Tongue (tissue), 2 donors: ENCODE data around the gene ZBTB7C. TPM values are rescaled to one million over a fixed set of nuclear protein-coding genes. Genes with fewer than 3 reads are reported as not detected.

Experiments used
- DNase-seq: peaks from one replicate; pipeline ENCODE4 v3.0.0-alpha.2; 2015
- total RNA-seq: library from RNA; depleted of rRNA; stranded (reverse); fragments of >200 nt; gene quantifications from one replicate; pipeline ENCODE4 v1.2.3, GENCODE V29; 2014

ZBTB7C gene
- total RNA-seq, 1 donor from 2014 or later: 17.8 TPM

DNA sequence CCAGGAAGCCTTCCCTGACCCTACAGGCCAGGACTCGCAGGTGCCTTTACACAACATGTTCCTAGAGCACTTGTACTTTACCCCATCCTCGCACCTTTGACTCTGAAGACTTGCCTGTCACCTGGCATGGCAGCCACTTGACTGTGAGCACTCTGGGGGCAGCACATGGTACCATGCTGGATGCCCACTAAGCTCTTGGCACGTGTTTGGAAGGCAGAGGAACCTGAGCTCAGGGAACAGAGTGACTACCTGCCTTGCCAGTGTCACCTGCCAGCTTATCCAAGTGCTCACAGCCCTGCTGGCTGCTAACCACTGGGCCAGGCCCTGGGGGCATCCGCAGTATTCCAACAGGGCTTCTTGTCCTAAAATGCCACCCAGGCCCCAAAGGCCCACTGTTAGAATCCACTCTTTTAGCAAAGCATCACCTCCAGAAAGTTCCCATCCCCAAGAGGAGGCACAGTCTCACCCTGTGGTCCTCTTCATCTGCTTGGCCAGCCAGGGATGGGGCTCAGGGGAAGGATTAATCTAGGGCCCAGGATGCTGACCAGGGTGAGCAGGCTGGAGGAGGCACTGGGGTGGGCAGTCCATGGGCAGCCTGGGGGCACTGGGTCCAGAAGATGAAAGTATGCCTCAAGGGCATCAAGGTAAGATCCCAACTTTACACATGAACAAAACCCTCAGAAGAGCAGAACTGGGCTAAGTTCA lies 57.0 kb downstream of the ZBTB7C start:
- no peak for DNase-seq

DNA sequence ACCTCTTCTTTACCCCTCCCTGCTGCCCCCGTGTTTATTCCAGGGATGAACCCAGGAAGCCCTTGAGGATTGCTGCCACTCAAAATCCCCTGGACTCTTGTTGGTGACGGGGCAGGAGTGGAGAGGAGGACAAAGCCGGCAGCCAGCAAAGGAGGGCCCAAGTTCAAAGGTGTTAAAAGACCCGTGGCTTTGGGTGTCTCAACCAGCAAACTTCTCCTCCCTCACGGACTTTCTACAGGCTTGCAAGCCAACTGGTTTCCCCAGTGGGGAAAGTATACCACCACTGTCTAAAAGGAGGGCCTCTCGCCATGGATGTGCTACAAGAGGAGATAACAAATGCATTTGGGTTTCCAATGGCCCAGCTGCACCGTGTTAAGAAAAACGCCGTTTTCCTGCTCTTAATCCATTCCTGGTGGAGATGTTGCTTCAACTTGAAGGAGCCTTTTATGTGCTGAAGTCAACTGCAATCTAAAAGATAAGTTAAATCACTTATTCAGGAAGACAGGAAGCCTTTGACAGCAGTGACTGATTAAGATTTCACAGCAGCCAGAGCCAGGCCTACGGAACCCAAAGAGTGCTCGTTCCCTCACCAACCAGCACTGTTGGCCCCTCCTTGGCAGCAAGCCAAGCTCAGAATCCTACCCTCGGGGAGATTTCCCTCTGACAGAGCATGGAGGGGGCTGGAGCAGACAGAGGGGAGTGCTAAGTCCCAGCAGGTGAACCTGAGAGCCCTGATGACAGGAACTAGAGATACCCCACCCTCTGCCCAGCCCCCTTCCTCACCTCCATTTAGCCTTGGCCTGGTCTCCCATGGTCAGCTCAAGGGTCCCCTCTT lies 57.8 kb downstream of the ZBTB7C start:
- DNase-seq: no peak

DNA sequence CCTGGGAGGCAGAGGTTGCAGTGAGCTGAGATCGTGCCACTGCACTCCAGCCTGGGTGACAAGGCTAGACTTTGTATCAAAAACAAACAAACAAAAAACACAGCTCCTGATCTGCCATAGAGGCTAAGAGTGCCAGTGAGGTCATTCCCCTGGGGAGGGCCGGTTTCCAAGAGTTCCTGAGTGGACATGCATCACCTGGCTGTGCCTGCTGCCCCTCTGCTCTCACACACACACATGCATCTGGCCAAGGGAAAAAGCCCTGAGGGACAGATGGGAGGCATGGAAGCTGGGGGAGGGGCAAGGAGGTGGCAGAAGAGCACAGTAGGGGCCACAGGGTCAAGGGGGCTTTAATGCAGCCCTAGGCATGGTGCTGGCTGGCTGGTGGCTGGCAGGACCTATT lies 60.4 kb downstream of the ZBTB7C start:
- DNase-seq: no peak

DNA sequence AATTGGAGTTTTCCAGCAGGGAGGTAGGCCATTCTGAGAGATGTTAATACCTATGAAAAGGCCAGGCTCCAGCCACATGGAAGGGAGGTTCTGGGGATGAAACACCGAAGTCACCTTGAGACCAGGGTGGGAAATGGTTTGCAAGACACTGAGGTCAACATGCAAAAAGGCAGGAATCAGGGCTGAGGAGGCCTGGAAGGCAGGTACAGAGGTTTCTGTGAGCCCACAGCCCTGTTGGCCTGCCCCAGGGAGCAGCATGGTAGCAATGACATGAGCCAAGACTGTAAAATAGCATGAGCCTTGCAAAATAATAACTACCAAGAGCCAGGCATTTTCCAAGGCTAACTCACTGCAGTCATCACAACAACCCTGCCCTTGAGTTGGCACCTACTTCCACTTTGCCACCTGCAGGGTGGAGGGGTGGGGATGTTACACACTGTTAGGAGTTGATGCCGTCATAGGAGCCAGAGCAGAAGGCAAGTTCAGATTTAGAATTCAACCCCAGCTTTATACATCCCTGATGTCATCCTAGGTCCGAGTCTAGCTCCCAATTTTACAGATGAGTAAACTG lies 61.3 kb downstream of the ZBTB7C start:
- DNase-seq: no peak

DNA sequence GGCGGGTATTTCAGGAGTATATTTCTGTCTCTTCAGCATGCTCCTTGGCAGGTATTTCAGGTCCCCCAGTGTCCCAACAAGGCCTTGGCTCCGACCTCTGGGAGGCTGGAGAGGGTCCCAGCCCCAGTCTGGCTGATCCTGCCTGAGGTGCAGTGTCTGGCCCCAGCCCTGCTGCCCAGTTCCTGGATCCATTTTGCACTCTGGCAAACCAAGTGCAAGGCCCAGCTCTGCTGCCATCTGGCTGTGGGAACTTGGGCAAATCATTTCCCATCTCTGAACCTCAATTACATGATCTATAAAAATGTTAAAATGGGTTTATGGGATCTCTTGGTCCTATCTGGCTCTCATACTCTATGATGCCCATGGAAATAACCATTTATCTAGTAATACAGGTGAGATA lies 63.6 kb downstream of the ZBTB7C start:
- no peak for DNase-seq

DNA sequence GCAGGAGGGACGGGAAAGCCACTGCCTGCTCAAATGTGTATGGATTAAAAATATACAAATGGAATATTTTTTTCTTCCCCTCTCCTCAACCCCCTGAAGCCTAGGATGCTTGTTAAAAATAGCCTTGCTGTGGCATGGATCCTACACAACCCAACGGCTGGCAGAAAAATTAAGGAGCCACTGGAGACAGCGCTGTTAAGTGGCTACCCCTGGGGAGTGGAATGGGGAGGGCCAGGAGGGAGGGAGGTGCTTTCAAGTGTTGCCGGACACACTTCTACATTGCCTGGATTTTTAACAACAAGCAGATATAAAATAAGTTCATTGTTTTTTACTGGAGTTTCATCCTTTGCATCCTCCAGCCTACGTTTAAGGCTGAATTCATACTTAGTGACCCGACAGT lies 66.6 kb downstream of the ZBTB7C start:
- peak; percentile 44 for DNase-seq

DNA sequence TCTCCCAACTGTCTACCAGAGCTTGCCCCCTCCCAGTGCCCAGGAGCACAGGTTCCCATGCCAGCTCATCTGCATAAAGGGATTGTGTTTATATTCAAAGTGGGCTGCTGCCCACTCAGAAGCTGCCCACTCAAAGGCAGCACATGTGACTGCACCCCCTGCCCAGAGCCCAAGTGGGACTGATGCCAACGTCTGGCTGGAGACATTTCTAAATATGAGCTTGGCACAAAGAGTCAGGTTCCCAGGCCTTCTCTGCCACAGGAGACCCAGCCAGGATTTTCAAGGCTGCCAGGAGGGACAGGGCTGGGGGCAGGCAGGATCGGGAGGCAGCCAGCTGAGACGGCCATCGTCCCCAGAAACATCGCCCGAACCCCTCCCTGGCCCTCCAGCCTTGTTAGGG lies 67.1 kb downstream of the ZBTB7C start:
- DNase-seq: peak; percentile 93

DNA sequence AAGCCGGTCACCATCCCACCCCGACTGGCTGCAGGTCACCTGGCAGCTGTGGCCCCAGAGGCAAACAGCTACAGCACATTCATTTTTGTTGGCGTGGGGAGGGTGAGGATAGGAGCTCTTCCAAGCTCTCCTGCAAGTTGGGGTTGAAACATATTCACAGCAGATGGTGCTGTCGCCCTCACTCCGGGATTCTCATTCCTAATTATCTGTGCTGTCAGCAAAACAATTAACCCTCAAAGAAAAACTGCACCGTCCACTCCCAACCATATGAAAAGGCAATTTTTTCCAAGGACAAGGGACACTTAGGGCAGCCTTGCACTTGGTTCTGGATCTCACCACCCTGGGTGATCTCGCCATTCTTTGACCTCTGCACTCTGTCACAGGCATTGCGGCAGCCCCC lies 68.6 kb downstream of the ZBTB7C start:
- DNase-seq: peak; percentile 49

DNA sequence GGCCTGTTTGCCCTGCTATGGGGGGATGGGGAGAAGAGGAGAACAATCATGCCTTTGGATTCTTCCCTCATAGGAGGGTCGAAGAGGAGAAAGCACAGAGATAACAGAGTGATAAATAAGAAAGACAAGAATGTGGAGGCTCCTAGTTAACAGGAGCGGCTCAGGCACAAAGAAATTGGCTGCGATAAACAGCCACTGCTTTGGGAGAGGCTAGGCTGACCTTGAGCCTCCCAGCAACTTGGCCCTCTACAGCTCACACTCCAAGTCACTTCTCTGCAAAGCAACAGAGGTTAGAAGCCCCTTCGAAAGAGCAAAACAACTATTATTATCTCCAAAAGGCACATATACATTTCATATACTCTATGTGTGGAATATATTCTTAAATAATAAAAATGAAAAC lies 69.5 kb downstream of the ZBTB7C start:
- DNase-seq: no peak

DNA sequence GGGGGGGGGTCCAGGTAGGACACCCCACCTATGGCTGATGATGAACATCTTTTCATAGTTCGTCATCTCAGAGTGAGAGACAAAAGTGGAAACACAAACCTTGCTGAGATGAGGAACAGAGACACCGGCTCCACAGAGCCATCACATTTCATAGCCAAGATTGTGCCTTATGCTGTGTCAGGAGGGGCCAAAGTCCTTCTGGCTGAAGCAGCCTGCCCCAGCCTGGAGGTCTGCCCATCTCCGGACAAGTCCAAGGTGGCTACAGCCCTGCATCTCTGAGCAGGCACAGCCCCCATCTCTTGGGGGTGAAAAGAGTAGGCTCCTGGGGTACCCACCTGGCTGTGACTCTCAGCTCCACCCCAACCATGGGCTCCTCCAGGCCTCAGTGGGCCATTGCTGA lies 70.3 kb downstream of the ZBTB7C start:
- no peak for DNase-seq

DNA sequence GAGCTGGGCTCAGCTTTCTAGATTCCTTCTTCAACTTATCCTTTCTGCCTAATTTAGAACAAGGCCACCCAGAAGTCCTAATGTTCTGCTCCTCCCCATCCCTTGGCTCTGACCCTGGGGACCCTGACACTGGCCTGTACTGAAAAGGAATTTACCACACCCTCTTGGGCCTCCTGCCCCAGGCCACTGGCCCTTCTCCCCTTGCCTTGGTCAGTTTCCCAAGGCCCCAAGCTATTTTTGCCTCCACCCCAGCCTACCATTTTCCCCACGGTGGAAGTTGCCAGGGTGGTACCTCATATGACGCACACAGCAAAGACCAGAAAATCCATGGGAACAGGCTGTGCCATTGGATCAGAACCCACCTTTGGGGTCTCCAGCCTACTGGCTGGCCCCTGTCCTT lies 72.1 kb downstream of the ZBTB7C start:
- DNase-seq: no peak

DNA sequence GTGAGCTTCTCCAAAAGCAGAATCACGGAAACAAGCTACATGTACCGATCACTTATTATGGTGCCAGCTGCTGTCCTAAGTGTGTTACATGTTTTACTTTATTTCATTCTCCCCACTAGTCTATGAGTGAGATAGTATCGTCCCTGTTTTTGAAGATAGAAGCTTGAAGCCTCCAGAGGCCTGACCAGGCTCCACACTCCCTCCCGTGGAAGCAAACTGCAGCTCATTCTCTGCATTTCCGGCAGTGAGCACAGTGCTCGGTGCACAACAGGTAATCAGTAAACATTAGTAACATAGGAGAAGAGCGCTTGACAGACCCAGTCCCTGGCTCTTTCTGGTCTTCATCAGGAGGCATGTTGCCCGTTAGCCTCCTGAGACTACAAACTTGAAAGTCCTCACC lies 72.9 kb downstream of the ZBTB7C start:
- no peak for DNase-seq

DNA sequence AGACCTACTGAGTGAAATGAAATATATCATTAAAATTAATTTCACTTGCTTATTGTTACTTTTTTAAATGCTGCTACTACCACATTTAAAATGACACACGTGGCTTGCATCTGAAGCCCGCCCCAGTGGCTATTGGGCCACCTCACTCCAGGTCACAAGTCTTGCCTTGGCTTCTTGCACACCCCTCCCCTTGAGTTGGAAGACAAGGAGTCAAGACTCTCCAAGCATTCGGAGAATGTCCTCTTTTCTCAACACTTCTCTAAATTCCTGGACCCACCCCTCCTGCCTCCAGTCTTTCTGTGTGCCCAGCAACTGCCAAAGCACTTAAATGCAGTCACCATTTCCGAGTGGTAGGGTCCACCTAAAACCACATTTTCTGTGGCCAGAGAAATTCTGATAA lies 73.4 kb downstream of the ZBTB7C start:
- DNase-seq: no peak

DNA sequence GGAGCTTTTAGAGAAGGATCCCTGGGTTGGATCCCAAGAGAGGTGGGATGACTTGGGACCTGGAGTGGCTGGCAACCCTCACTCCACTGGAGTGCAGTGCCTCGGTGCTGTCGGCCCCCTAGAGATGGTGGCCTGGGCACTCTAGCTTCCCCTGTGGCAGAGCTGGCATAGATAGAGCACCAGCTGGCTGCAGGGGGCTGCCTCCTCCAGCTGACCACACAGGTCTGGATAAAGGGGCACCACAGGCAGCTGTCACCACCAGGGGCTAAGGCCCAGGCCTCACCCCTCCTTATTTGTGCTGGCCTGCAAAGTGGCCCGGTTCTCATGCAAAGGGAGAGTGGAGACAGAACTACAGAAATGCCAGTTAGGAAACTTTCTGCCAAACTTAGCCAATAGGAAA lies 74.3 kb downstream of the ZBTB7C start:
- no peak for DNase-seq

DNA sequence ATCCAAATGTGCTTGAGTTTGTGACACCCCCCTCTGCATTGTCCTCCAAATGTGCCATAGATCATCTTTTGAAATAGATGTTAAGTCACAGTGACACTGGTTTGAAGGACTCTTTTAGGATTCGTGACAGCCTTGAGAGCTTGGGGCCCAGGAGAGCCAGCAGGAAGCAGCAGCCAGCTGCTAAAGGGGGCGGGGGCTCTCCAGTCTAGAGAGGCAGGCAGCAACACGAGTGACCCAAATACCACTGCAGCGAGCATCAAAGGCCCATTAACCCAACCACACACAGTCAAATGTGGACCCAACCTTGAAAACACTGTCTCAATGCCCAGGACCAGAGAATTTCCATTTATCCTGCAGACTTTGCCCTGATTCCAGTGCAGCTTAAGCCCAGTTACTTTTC lies 75.6 kb downstream of the ZBTB7C start:
- DNase-seq: peak; percentile 52

DNA sequence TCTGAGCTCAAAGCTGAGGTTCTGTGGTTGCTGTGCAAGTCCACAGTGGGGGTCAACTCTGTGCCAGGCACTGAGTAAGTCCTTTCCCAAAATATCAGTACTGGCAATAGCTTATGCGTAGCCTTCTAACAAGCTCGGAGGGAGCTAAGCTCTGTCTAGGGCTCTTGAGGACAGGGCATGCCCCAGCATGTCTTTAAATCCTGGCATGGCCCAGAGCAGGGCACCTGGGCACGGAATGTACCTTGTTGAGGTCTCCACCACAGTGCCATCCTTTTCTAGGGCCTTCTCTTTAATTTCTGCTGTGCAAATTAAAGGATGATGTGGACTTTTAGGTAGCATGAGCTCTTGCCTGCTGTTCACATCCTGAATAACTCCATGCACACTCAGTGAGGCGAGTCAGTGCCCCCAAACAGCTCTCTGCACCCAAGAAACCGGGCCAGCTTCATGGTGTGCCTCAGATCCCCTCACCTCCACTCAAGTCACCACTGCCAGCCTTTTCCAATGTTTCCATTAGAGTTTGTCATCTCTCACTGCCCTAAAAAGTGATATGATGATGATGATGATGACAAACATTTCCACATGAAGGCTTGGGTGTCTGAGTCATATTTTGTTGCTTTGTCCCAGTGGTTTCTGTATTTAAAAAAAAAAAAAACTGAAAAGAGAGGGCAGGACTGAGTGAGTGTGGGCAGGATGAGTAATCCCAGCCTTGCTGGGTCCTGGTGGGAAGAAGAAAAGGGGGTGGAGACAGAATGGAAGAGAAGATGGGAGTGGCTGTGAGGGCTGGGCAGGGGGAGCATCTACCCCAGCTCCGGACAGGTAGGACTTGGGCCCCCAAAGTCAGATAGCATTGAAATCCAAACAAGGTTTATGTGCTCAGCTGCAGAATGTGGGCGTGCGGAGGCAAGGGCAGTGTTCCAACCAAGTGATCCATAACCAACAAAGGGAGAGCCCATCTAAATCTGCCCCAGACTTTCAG lies 78.9 kb downstream of the ZBTB7C start:
- DNase-seq: no peak

DNA sequence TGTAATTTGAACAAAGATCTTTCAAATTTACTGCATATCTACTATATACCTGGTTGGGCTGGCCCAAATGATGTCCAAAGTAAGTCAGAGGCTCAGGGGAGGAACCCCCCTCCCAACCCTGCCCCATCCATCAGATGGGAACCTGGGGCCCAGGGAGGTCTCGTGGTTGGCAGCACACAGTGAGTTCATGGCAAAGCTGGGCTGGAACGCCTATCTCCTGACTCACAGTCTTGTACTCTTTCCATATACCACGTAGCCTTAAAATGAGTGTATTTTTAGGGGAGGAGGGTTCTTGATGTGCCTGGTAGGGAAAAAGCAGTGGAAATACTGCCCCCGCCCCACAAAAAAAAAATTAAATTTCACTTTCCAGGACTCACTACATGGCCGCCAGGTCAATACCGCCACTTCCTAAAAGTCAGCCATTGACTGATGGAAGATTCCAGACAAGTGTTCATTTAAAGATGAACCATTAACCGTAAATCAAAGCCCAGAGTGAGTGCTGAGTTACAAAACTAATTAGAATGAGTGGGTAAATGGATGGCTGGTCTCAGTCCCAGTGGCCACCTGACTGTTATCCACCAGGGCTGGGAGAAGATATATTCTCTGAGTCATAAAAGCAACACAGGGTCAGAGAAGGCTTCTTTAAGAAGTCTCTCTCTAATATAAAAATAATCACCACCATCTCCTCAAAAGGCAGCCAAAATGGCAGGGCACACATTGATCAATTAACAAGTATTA lies 80.5 kb downstream of the ZBTB7C start:
- DNase-seq: no peak

DNA sequence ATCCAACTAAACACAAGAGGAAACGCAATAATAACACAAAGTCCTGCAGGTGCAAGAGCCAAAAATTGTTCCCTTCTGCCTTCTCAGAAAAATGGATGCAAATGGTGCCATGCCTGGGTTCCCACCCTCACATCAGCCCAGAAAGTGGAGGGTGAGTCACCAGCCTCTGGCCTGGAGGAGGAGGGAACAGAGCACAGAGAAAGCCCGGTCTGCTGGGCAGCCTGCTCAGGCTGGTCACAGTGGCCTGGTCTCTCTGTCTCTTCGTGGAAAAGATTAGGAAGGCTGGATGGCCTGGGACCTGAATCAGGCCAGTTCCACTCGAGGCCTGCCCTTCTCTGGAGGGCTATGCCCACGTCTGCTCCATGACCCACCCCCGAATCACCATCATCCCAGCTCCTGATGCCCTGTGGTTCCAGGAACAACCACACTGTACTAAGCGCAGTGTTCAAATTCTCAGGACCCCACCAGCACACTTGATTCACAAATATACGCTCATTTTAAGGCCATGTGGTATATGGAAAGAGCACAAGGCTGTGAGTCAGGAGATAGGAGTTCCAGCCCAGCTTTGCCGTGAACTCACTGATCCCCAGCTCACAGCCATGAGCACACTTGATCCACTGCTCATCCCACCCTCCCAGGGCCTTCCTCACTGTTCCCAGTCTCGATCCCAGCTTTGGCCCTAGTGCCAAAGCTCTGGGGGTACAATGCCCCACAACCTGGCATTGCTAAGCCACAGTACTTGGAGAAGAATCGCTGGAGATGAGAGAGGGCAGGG lies 82.1 kb downstream of the ZBTB7C start:
- no peak for DNase-seq

DNA sequence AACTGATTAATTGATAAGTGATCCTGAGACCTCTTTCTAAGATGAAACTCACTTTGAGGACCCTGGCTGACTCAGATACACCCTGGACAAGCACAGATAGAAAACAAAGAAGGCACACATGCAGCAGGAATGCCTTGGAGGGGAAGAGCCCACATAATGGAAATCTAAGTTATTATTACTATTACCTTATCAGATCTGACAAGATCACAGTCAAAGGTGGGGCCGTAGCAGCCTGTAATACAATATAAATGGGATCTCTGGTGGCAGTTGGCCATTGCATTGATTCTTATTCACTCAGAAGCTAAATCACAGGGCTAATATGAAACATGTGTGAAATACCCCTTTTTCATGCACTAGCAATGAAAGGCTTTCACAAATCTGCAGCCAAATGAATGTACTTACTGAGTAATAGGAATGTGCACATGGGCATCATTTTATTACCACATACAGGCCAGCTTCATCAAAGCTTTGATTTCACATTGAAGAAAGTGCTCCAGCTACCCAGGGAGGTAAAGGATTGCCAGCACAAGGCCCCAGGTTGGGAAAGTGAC lies 84.0 kb downstream of the ZBTB7C start:
- no peak for DNase-seq

DNA sequence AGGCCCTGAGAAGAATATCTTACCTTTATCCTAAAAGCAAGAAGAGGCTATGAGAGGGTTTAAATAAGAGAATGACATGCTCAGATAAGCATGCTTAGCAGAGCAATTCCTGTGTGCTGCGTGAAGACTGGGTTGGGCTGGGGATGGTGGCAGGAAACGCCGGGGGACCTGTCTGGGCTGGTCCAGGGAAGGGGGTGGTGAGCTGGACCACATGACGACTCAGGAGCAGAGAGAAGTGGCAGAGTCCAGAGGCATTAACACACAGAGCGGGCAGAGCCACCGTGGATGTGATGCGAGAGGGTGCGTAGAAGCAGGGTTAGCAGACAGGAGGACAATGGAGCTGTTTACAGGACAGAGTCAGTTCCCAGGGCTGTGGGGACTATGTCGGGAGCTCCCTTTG lies 84.5 kb downstream of the ZBTB7C start:
- DNase-seq: no peak

DNA sequence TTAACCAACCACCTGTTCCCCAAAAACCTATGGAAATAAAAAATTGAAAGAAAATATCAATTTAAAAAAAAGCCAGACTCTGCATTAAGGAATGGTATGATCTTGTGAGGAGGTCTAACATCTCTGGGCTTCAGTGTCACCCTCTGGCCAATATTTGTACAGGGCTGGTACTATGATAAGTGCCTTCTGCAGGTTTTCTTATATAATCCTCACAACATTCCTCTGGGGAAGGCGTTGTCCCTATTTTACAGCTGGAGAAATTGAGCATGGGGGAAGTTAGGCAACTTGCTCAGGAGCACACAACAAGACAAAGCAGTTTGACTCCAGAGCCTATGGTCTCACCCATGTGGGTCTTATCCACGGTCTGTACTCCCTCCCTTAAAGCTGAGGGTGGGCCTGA lies 86.0 kb downstream of the ZBTB7C start:
- DNase-seq: no peak
